Keratinocyte (primary cell): ENCODE results near the gene SIK2. TPM values are rescaled to one million over a fixed set of nuclear protein-coding genes. Genes with fewer than 3 reads are reported as not detected.
"Not testable (repeated sequence)": the region's sequence is repeated elsewhere in the genome, so short reads cannot be mapped to it uniquely, and the experiment has no call there.

Source experiments
- DNase-seq: peaks from one replicate; pipeline ENCODE4 v3.0.0-alpha.2; 2011; ENCODE audit warnings: low read depth, missing footprints, low spot score
- FAIRE-seq: peaks from 2 replicates; lab custom pipeline; 2011; peaks lifted over from hg19 to GRCh38; lab: Jason Lieb, UNC
- H2AFZ ChIP-seq: 2 replicates; pipeline ENCODE4 v1.6.0; 2012; ENCODE audit warnings: low read length, control low read depth, inconsistent platforms; ENCODE audit not compliant: control insufficient read depth
- H3K27ac ChIP-seq: 2 replicates; pipeline ENCODE4 v1.5.1; 2011; ENCODE audit warnings: low read length; ENCODE audit not compliant: control insufficient read depth, insufficient read depth
- H3K27me3 ChIP-seq: 3 replicates; pipeline ENCODE4 v1.6.0; 2011; ENCODE audit warnings: low read length; ENCODE audit not compliant: control insufficient read depth, insufficient read depth; ENCODE audit errors: extremely low read depth
- H3K36me3 ChIP-seq, 2 experiments: 2 replicates in 1 of 2; 3 replicates in 1 of 2; pipeline ENCODE4 v1.5.1; 2011; ENCODE audit warnings: low read length in 2 of 2, mild to moderate bottlenecking in 1 of 2; ENCODE audit not compliant: control insufficient read depth in 2 of 2, insufficient read depth in 2 of 2; ENCODE audit errors: extremely low read depth in 1 of 2
- H3K4me1 ChIP-seq: 3 replicates; pipeline ENCODE4 v1.5.1; 2011; ENCODE audit warnings: low read length; ENCODE audit not compliant: control insufficient read depth, insufficient read depth; ENCODE audit errors: extremely low read depth
- H3K4me2 ChIP-seq: 3 replicates; pipeline ENCODE4 v1.6.0; 2011; ENCODE audit warnings: low read depth, low read length; ENCODE audit not compliant: control insufficient read depth, insufficient read depth; ENCODE audit errors: extremely low read depth
- H3K4me3 ChIP-seq, 3 experiments: fragments of 200-600 bp in 1 of 3; sonication (generic) in 1 of 3; 2 replicates in 2 of 3; 3 replicates in 1 of 3; pipeline ENCODE4 v1.5.1; 2011 to 2016; ENCODE audit warnings: low read length in 3 of 3, mild to moderate bottlenecking in 3 of 3, control low read depth in 2 of 3, inconsistent platforms in 1 of 3, low read depth in 1 of 3, mixed read lengths in 1 of 3, mixed run types in 1 of 3, moderate library complexity in 1 of 3; ENCODE audit not compliant: control insufficient read depth in 2 of 3, insufficient read depth in 2 of 3; ENCODE audit errors: extremely low read depth in 1 of 3
- H3K79me2 ChIP-seq: 2 replicates; pipeline ENCODE4 v1.6.0; 2012; ENCODE audit warnings: low read length; ENCODE audit not compliant: control insufficient read depth, insufficient read depth
- H3K9ac ChIP-seq: 3 replicates; pipeline ENCODE4 v1.6.0; 2011; ENCODE audit warnings: low read length; ENCODE audit not compliant: control insufficient read depth, insufficient read depth; ENCODE audit errors: extremely low read depth
- H3K9me1 ChIP-seq: 3 replicates; pipeline ENCODE4 v1.6.0; 2011; ENCODE audit warnings: low read length; ENCODE audit not compliant: control insufficient read depth, insufficient read depth; ENCODE audit errors: extremely low read depth
- H3K9me3 ChIP-seq: 2 replicates; pipeline ENCODE4 v1.5.1; 2012; ENCODE audit warnings: low read depth, low read length; ENCODE audit not compliant: control insufficient read depth
- H4K20me1 ChIP-seq: 3 replicates; pipeline ENCODE4 v1.6.0; 2011; ENCODE audit warnings: low read length; ENCODE audit not compliant: control insufficient read depth, insufficient read depth; ENCODE audit errors: extremely low read depth
- CTCF ChIP-seq, 3 experiments: IDR thresholded peaks in 1 of 3; conservative IDR thresholded peaks in 1 of 3; optimal IDR thresholded peaks in 1 of 3; 2 replicates in 2 of 3; 3 replicates in 1 of 3; pipeline versions ENCODE3 to v1.5.1; 2011; ENCODE audit warnings: low read length in 3 of 3, mild to moderate bottlenecking in 3 of 3, moderate library complexity in 2 of 3, control low read depth in 1 of 3, inconsistent platforms in 1 of 3; ENCODE audit not compliant: insufficient read depth in 2 of 3; ENCODE audit errors: extremely low read depth in 1 of 3
- EZH2 ChIP-seq: IDR thresholded peaks from one replicate; pipeline ENCODE4 v1.6.1; 2012; ENCODE audit warnings: inconsistent platforms, mild to moderate bottlenecking, low read length, moderate library complexity
- dilution Hi-C: fragments of 300-500 bp; cut with MboI; formaldehyde crosslinking; loops from one replicate; pipeline ENCODE4 v1.7.0; 2020; ENCODE audit warnings: low sequenced_read_pairs; ENCODE audit not compliant: extremely low pct_ligation_motif_present
- polyA plus RNA-seq, 5 experiments: library from polyadenylated mRNA; depleted of rRNA in 3 of 5; stranded (reverse) in 3 of 5; stranded (forward) in 1 of 5; unstranded in 1 of 5; fragments of >200 nt; gene quantifications; 1 replicate in 1 of 5; 2 replicates in 3 of 5; 3 replicates in 1 of 5; pipeline versions ENCODE4 v1.2.1 to v1.2.3, GENCODE V29; 2011 to 2012; ENCODE audit warnings: missing spikeins in 2 of 5, low read depth in 1 of 5, low replicate concordance in 1 of 5

The SIK2 gene
- polyA plus RNA-seq, 1 donor (not counting 4 experiments of a cell fraction or from before 2014, with no cell fraction given), result 10.0 TPM

GRCh38 chr11:111766834-111767142 lies 164.5 kb downstream of the SIK2 start:
- no peaks in the 10 kb centered on the region for H3K27me3 ChIP-seq
- H3K4me1 ChIP-seq, result peaks cover 14% of the 10 kb centered on the region
- H3K4me3 ChIP-seq, result peak overlapping the region; percentile 83 to 91 (median 84)
- H4K20me1 ChIP-seq, result no peaks in the 10 kb centered on the region
- no peaks in the 10 kb centered on the region for H3K9me1 ChIP-seq
- peaks cover 23% of the 10 kb centered on the region for H3K79me2 ChIP-seq
- peak overlapping the region; percentile 86 for H3K4me2 ChIP-seq
- FAIRE-seq, result no peak
- H2AFZ ChIP-seq, result peak overlapping the region; percentile 95
- H3K9me3 ChIP-seq, result no peaks in the 10 kb centered on the region
- TF ChIP-seq CTCF (optimal IDR thresholded peaks at IDR 0.05 in 1 of 3, IDR thresholded peaks at IDR 0.05 in 1 of 3, conservative IDR thresholded peaks at IDR 0.05 in 1 of 3; ENCODE audit: extremely low read depth in 1 of 3, insufficient read depth in 2 of 3, low read length in 3 of 3), result no peak
- no peak for TF ChIP-seq EZH2
- dilution Hi-C loops, result no loop called here
- peaks cover 9 to 14% of the 10 kb centered on the region in 2 experiments for H3K36me3 ChIP-seq
- no peak for DNase-seq
- H3K27ac ChIP-seq, result peak overlapping the region; percentile 96
- peak overlapping the region; percentile 93 for H3K9ac ChIP-seq

- no peak overlapping the region for H3K27ac ChIP-seq
- H3K9ac ChIP-seq, result no peak overlapping the region
- H4K20me1 ChIP-seq, result no peaks in the 10 kb centered on the region
- H3K4me1 ChIP-seq, result peaks cover 9% of the 10 kb centered on the region
- no peak for FAIRE-seq
- no peak overlapping the region for H2AFZ ChIP-seq
- dilution Hi-C loops, result no loop called here
- H3K4me2 ChIP-seq, result no peak overlapping the region
- H3K9me1 ChIP-seq, result no peaks in the 10 kb centered on the region
- no peak for DNase-seq
- no peak overlapping the region for H3K4me3 ChIP-seq
- H3K27me3 ChIP-seq, result no peaks in the 10 kb centered on the region
- H3K36me3 ChIP-seq, result no peaks in the 10 kb centered on the region
- TF ChIP-seq EZH2 (no peak), CTCF (optimal IDR thresholded peaks at IDR 0.05 in 1 of 3, IDR thresholded peaks at IDR 0.05 in 1 of 3, conservative IDR thresholded peaks at IDR 0.05 in 1 of 3; ENCODE audit: extremely low read depth in 1 of 3, insufficient read depth in 2 of 3, low read length in 3 of 3) (no peak)
- H3K79me2 ChIP-seq, result peaks cover 5% of the 10 kb centered on the region
- no peaks in the 10 kb centered on the region for H3K9me3 ChIP-seq
These were observed 168.4 kb downstream of the SIK2 start for GRCh38 chr11:111770581-111771134.

- H3K9me1 ChIP-seq, H3K9ac ChIP-seq, H3K27ac ChIP-seq, H3K27me3 ChIP-seq, H3K4me1 ChIP-seq, H2AFZ ChIP-seq, H3K9me3 ChIP-seq, H4K20me1 ChIP-seq, H3K4me2 ChIP-seq, H3K79me2 ChIP-seq, H3K36me3 ChIP-seq, H3K4me3 ChIP-seq, FAIRE-seq, dilution Hi-C loops, DNase-seq: not testable (repeated sequence)
These were observed 169.0 kb downstream of the SIK2 start for GRCh38 chr11:111771205-111771604.
